ENCODE results near the gene CTNNA2.

GRCh38 chr2:80078290-80079036 lies 565.6 kb downstream of the CTNNA2 start:
- no peak for TF ChIP-seq CTCF (IDR thresholded peaks at IDR 0.05)
- TF ChIP-seq POLR2A (IDR thresholded peaks at IDR 0.05) = no peak
